HG02623 (cell line): ENCODE results near the gene DNMT3B.
"Not testable (repeated sequence)": the region's sequence is repeated elsewhere in the genome, so short reads cannot be mapped to it uniquely, and the experiment has no call there.

Experiments used
- ATAC-seq: cut with Tn5 transposase; IDR thresholded peaks from one replicate; pipeline ENCODE4 v1.9.1; 2021; ENCODE audit warnings: moderate library complexity; ENCODE audit not compliant: unreplicated experiment

The DNMT3B gene

GRCh38 chr20:32761831-32762753 is at the start of gene DNMT3B:
Gene DNMT3B, plus strand, starts transcription at chr20:32762385. Its CDS starts 17,939 bp downstream, at chr20:32780324.
- peak; percentile 59 for ATAC-seq

GRCh38 chr20:32718749-32719348 is 43.3 kb upstream of the DNMT3B start:
- no peak for ATAC-seq

DNA sequence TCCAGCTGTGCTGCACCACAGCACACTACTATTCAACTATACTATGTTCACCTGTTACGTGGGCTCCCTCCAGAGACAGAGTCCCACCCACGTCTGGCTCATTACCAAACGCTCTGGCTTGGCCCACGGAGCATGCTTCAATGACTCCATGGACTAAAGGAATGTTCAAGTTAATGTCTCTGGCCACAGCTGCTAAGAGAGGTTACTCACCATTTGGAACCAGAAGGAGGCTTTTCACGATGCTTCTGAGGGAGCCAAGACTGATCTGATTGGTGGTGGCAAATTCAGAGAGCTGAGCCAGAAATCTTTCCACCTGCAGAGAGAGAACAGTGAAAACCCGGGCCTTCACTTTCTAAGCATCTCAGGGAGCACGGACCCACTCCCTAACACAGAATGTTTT is 34.5 kb upstream of the DNMT3B start:
- ATAC-seq = no peak

DNA sequence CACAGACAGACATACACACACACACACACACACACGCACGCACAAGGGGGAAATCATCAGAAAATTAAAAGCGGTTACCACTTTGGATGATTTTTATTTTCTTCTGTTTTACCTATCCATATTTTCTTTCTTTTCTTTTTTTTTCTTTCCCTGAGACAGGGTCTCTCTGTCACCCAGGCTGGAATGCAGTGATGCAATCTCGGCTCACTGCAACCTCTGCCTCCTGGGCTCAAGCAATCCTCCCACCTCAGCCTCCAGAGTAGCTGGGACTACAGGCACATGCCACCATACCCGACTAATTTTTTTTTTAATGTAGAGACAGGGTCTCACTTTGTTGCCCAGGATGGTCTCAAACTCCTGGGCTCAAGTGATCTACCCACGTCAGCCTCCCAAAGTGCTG is 33.8 kb upstream of the DNMT3B start:
- ATAC-seq = not testable (repeated sequence)

GRCh38 chr20:32729334-32729733 is 32.9 kb upstream of the DNMT3B start:
- not testable (repeated sequence) for ATAC-seq

DNA sequence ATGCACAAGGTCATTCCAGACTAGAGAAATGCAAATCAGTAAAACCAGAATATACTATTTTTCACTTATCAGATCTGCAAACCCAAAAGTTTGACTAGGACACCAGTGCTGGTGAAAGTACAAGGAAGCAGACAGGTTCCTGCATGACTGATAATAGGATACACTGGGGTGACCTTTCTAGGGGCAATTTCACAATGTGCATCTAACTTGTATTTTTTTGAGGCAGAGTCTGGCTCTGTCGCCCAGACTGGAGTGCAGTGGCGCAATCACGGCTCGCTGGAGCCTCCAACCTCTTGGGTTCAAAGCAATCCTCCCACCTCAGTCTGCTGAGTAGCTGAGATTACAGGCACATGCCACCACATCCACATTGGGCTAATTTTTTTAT is 30.3 kb upstream of the DNMT3B start:
- ATAC-seq = no peak

GRCh38 chr20:32737371-32738223 is 24.6 kb upstream of the DNMT3B start:
- no peak for ATAC-seq

DNA sequence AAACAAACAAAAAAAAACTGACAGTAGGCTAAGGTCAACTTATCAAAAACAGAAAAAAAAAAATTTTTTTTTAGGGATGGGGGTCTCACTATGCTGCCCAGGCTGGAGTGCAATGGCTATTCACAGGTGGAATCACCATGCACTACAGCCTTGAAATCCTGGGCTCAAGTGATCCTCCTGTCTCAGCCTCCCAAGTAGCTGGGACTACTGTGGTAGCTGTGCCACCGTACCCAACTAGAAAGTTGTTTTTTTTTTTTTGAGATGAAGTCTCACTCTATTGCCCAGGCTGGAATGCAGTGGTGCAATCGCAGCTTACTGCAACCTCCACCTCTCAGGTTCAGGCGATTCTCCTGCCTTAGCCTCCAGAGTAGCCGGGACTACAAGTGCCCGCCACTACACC is 21.0 kb upstream of the DNMT3B start:
- no peak for ATAC-seq

GRCh38 chr20:32742322-32743236 is 19.6 kb upstream of the DNMT3B start:
- no peak for ATAC-seq

GRCh38 chr20:32743237-32744112 is 18.7 kb upstream of the DNMT3B start, which contains the start of gene COMMD7:
Gene COMMD7, minus strand, starts transcription at chr20:32743467. Its CDS starts 76 bp downstream, at chr20:32743391.
- ATAC-seq = no peak

- no peak for ATAC-seq
These were observed 12.1 kb upstream of the DNMT3B start for GRCh38 chr20:32749914-32750637.

DNA sequence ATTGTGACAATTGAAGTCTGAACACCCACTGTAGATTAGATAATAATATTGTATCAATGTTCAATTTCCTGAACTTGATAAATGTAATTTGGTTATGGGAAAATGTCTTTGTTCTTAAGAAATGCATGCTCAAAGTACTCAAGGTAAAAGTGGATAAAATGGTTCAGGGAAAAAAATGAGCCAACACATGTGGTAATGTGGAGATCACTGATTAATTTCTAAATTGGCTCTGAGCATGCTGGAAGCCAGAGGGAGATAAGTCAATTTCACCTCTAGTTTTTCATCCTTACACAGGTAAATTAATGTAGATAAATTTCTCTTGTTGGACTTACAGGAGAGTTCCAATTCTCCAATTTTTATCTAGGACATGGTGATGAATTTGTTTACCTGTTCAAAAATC is 10.9 kb upstream of the DNMT3B start:
- ATAC-seq = no peak

GRCh38 chr20:32751702-32752457 is 10.3 kb upstream of the DNMT3B start:
- no peak for ATAC-seq

GRCh38 chr20:32752458-32753250 is 9.5 kb upstream of the DNMT3B start:
- ATAC-seq = no peak

- ATAC-seq = no peak
These were observed 8.5 kb upstream of the DNMT3B start for GRCh38 chr20:32753731-32754130.

- ATAC-seq = no peak
These were observed 6.0 kb upstream of the DNMT3B start for GRCh38 chr20:32756156-32756555.

DNA sequence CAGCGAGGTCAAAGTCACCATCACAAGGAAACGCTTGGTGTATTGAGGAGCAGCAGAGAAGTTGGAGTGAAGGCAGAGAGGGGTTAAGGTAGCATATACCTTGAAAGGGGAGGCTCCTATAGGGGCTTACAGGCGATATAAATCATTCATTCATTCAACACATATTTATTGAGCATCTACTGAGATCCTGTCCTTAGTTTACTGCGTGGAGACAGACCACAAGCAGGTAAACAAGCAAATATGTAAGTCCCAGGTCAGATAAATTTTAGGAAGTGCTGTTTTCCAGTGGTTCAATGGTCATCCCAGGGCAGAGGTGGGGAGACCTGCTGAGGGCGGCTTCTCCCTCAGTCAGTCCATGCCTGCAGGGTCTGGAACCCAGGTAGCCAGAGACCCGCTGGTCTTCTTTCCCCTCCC is 761 bp upstream of the DNMT3B start:
- no peak for ATAC-seq
